B cell (primary cell): ENCODE measurements around the gene RCOR3. TPM values are rescaled to one million over a fixed set of nuclear protein-coding genes. Genes with fewer than 3 reads are reported as not detected.
"Not testable (repeated sequence)": the region's sequence is repeated elsewhere in the genome, so short reads cannot be mapped to it uniquely, and the experiment has no call there.

Experiments
- ATAC-seq: fragments of 200-7000 bp; cut with Tn5 transposase; one replicate; pipeline ENCODE4 v1.10.0; 2021; ENCODE audit warnings: low read depth, mild to moderate bottlenecking, moderate number of reproducible peaks, moderate library complexity
- CTCF ChIA-PET: fragments of 350-600 bp; sonication (Branson Sonifier 250); formaldehyde crosslinking; loops from one replicate; lab custom pipeline; 2021; ENCODE audit warnings: antibody characterized with exemption, inconsistent platforms; lab: Charles Lee
- POLR2A ChIA-PET: fragments of 350-600 bp; sonication (Branson Sonifier 250); formaldehyde crosslinking; loops from one replicate; lab custom pipeline; 2021; ENCODE audit warnings: antibody characterized with exemption; lab: Charles Lee
- DNase-seq: peaks from one replicate; pipeline ENCODE4 v3.0.0; 2013
- H2AFZ ChIP-seq: 2 replicates; pipeline ENCODE4 v1.6.1; 2012; ENCODE audit warnings: mild to moderate bottlenecking, low read depth, low read length; ENCODE audit not compliant: insufficient read depth, poor library complexity, severe bottlenecking
- H3K27ac ChIP-seq, 2 donors: 1 replicate in 1 of 2; 2 replicates in 1 of 2; pipeline ENCODE4 v1.5.1; 2012 to 2013; ENCODE audit warnings: low read length in 2 of 2, mild to moderate bottlenecking in 2 of 2, moderate library complexity in 1 of 2
- H3K27me3 ChIP-seq, 4 experiments: fragments of 200-600 bp in 1 of 4; sonication (generic) in 1 of 4; replicated peaks in 1 of 4; 1 replicate in 2 of 4; 2 replicates in 2 of 4; pipeline versions ENCODE4 v1.6.1 to v1.7.0; 2013 to 2016; ENCODE audit warnings: low read length in 3 of 4, mild to moderate bottlenecking in 2 of 4, mixed read lengths in 1 of 4, moderate library complexity in 1 of 4; ENCODE audit not compliant: insufficient read depth in 4 of 4, control insufficient read depth in 3 of 4; ENCODE audit errors: control extremely low read depth in 1 of 4
- H3K36me3 ChIP-seq, 2 experiments: replicated peaks in 1 of 2; 1 replicate in 1 of 2; 2 replicates in 1 of 2; pipeline versions ENCODE4 v1.6.1 to v1.7.1; 2013; ENCODE audit warnings: low read length in 1 of 2; ENCODE audit not compliant: insufficient read depth in 2 of 2, control insufficient read depth in 1 of 2; ENCODE audit errors: control extremely low read depth in 1 of 2, extremely low read depth in 1 of 2
- H3K4me1 ChIP-seq, 2 donors: fragments of 200-600 bp in 1 of 2; sonication (generic) in 1 of 2; 1 replicate in 1 of 2; 2 replicates in 1 of 2; pipeline versions ENCODE4 v1.5.1 to v1.6.1; 2013 to 2017; ENCODE audit warnings: low read length in 2 of 2; ENCODE audit not compliant: control insufficient read depth in 2 of 2, insufficient read depth in 2 of 2
- H3K4me2 ChIP-seq: replicated peaks from 2 replicates; pipeline ENCODE3; 2012; ENCODE audit warnings: mild to moderate bottlenecking, low read depth, low read length; ENCODE audit not compliant: poor library complexity, severe bottlenecking
- H3K4me3 ChIP-seq, 5 experiments: fragments of 200-600 bp in 1 of 5; sonication (generic) in 1 of 5; 1 replicate in 3 of 5; 2 replicates in 2 of 5; pipeline versions ENCODE4 v1.5.1 to v1.7.0; 2011 to 2016; ENCODE audit warnings: low read length in 4 of 5, mild to moderate bottlenecking in 4 of 5, low read depth in 2 of 5, control low read depth in 1 of 5, moderate library complexity in 1 of 5; ENCODE audit not compliant: insufficient read depth in 1 of 5; ENCODE audit errors: control extremely low read depth in 1 of 5, extremely low read depth in 1 of 5
- H3K79me2 ChIP-seq: fragments of 200-600 bp; sonication (generic); one replicate; pipeline ENCODE4 v1.6.0; 2016; ENCODE audit warnings: low read length; ENCODE audit not compliant: control insufficient read depth, insufficient read depth
- H3K9ac ChIP-seq: fragments of 200-600 bp; sonication (generic); 2 replicates; pipeline ENCODE4 v1.6.1; 2017; ENCODE audit warnings: mild to moderate bottlenecking, low read length, moderate library complexity
- H3K9me3 ChIP-seq, 3 donors: one replicate each; pipeline versions ENCODE4 v1.6.1 to v1.7.1; 2013; ENCODE audit warnings: low read length in 2 of 3; ENCODE audit not compliant: control insufficient read depth in 2 of 3, insufficient read depth in 1 of 3; ENCODE audit errors: control extremely low read depth in 1 of 3
- H4K20me1 ChIP-seq: 2 replicates; pipeline ENCODE4 v1.6.0; 2012; ENCODE audit warnings: mild to moderate bottlenecking, low read length; ENCODE audit not compliant: insufficient read depth, control insufficient read depth, poor library complexity, severe bottlenecking
- H3K27ac Mint-ChIP-seq: one replicate; pipeline ENCODE4 v1.8.0; 2021; ENCODE audit warnings: mixed read lengths
- H3K27me3 Mint-ChIP-seq: one replicate; pipeline ENCODE4 v1.8.0; 2021; ENCODE audit warnings: mixed read lengths
- H3K4me1 Mint-ChIP-seq: one replicate; pipeline ENCODE4 v1.8.0; 2021; ENCODE audit warnings: mixed read lengths
- H3K4me3 Mint-ChIP-seq: one replicate; pipeline ENCODE4 v1.8.0; 2021; ENCODE audit warnings: mixed read lengths
- H3K9me3 Mint-ChIP-seq: one replicate; pipeline ENCODE4 v1.8.0; 2022; ENCODE audit warnings: mixed read lengths; ENCODE audit not compliant: insufficient read depth
- EZH2 ChIP-seq: IDR thresholded peaks from 2 replicates; pipeline ENCODE4 v1.6.1; 2012; ENCODE audit warnings: borderline replicate concordance, low read depth, mild to moderate bottlenecking, moderate library complexity, low read length; ENCODE audit not compliant: insufficient read depth, poor library complexity, severe bottlenecking
- WGBS: methylation state at CpG from one replicate; pipeline ENCODE4 v1.1.5; 2013; ENCODE audit warnings: missing lambda C conversion rate; ENCODE audit not compliant: insufficient coverage; 5-methylcytosine and 5-hydroxymethylcytosine counted together
- intact Hi-C: fragments of 100-400 bp; cut with micrococcal nuclease; formaldehyde crosslinking; loops from one replicate; pipeline ENCODE4 v1.10.0; 2022
- polyA plus RNA-seq: library from polyadenylated mRNA; depleted of rRNA; stranded (reverse); fragments of >200 nt; gene quantifications from 2 replicates; pipeline ENCODE4 v1.2.3, GENCODE V29; 2012
- total RNA-seq, 2 donors: library from RNA; stranded (reverse); fragments of 120-200 nt in 1 of 2; gene quantifications; 1 replicate in 1 of 2; 2 replicates in 1 of 2; pipeline versions ENCODE4 v1.2.3 to v1.2.4, GENCODE V29; 2013 to 2022
- TF ChIP-seq, protein P1 (sequence below): fragments of 200-600 bp; IDR thresholded peaks from one replicate; pipeline ENCODE4 v1.8.0; 2022; ENCODE audit warnings: antibody characterized with exemption, mild to moderate bottlenecking

The RCOR3 gene
- total and polyA plus RNA-seq, 2 donors (not counting 1 experiment from before 2014, with no cell fraction given) = 42.7 to 120 TPM

DNA sequence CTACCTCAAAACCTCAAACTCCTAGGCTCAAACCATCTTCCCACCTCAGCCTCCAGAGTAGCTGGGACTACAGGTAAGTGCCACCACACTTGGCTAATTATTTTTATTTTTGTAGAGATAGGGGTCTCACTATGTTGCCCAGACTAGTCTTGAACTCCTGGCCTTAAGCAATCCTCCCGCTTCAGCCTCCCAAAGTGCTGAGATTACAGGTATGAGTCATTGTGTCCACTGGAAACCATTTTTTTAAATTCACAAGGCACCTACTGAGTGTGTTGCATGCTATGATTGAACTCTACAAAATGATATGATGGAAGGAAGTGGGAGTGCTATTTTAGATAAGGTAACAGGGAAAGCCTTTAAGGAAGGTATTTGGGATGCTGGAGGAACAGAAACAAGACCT is 41.8 kb upstream of the RCOR3 start:
- ATAC-seq = no peak
- H3K4me3 Mint-ChIP-seq = no peak overlapping the region
- Histone ChIP-seq H3K27ac (no peak overlapping the region), H4K20me1 (no peaks in the 10 kb centered on the region), H3K4me2 (no peak overlapping the region), H3K9ac (no peak overlapping the region), H3K9me3 (peaks cover 0 to 3% (median 1%) of the 10 kb centered on the region in 3 donors), H3K36me3 (no peaks in the 10 kb centered on the region), H3K79me2 (no peaks in the 10 kb centered on the region), H3K27me3 (peaks cover 0 to 6% (median 3%) of the 10 kb centered on the region in 4 experiments), H2AFZ (no peak overlapping the region), H3K4me1 (no peaks in the 10 kb centered on the region), H3K4me3 (no peak overlapping the region)
- WGBS = no CpG with 5 or more reads among the region's 1 CpG
- H3K9me3 Mint-ChIP-seq = no peaks in the 10 kb centered on the region
- TF ChIP-seq EZH2 = no peak
- TF ChIP-seq, protein P1, sequence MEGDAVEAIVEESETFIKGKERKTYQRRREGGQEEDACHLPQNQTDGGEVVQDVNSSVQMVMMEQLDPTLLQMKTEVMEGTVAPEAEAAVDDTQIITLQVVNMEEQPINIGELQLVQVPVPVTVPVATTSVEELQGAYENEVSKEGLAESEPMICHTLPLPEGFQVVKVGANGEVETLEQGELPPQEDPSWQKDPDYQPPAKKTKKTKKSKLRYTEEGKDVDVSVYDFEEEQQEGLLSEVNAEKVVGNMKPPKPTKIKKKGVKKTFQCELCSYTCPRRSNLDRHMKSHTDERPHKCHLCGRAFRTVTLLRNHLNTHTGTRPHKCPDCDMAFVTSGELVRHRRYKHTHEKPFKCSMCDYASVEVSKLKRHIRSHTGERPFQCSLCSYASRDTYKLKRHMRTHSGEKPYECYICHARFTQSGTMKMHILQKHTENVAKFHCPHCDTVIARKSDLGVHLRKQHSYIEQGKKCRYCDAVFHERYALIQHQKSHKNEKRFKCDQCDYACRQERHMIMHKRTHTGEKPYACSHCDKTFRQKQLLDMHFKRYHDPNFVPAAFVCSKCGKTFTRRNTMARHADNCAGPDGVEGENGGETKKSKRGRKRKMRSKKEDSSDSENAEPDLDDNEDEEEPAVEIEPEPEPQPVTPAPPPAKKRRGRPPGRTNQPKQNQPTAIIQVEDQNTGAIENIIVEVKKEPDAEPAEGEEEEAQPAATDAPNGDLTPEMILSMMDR = no peak
- H3K27me3 Mint-ChIP-seq = peaks cover 17% of the 10 kb centered on the region
- no peak overlapping the region for H3K27ac Mint-ChIP-seq
- ChIA-PET CTCF (no interaction called here), POLR2A (no interaction called here)
- intact Hi-C loops = no loop called here
- no peak for DNase-seq
- H3K4me1 Mint-ChIP-seq = no peaks in the 10 kb centered on the region

DNA sequence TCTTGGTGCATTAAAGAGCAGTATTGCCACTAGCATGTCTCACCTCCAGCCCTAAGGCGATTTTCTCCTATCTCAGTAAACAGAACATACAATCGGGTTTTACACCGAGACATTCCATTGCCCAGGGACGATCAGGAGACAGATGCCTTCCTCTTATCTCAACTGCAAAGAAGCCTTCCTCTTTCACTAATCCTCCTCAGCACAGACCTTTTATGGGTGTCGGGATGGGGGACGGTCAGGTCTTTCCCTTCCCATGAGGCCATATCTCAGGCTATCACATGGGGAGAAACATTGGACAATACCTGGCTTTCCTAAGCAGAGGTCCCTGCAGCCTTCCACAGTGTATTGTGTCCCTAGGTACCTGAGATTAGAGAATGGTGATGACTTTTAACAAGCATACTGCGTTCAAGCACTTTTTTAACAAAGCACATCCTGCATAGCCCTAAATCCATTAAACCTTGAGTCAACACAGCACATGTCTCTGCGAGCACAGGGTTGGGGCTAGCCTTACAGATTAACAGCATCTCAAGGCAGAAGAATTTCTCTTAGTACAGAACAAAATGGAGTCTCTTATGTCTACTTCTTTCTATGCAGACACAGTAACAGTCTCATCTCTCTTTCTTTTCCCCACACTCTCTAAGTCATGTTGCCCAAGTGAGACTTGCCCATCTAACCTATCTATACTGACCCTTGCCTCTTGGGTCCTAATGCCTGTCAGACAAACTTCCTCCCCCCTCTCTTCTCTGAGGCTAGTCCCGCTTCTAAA is 36.5 kb upstream of the RCOR3 start:
- H3K4me1 ChIP-seq, H3K27ac ChIP-seq, ATAC-seq, DNase-seq, intact Hi-C loops, H3K79me2 ChIP-seq, H3K4me3 ChIP-seq, H2AFZ ChIP-seq, H3K9me3 ChIP-seq, H3K27me3 ChIP-seq, CTCF ChIA-PET, H3K36me3 ChIP-seq, H3K4me3 Mint-ChIP-seq, H4K20me1 ChIP-seq, H3K4me1 Mint-ChIP-seq, H3K4me2 ChIP-seq, H3K27ac Mint-ChIP-seq, POLR2A ChIA-PET, H3K9ac ChIP-seq, H3K9me3 Mint-ChIP-seq: not testable (repeated sequence)
- H3K27me3 Mint-ChIP-seq = peaks cover 24% of the 10 kb centered on the region
- WGBS = 83% methylated on average over 6 of the region's 9 CpGs

- H3K27me3 Mint-ChIP-seq, POLR2A ChIA-PET, ATAC-seq, H3K4me1 ChIP-seq, H3K79me2 ChIP-seq, H3K27ac ChIP-seq, H4K20me1 ChIP-seq, DNase-seq, H3K27me3 ChIP-seq, H3K36me3 ChIP-seq, H3K4me1 Mint-ChIP-seq, intact Hi-C loops, H3K9ac ChIP-seq, H3K27ac Mint-ChIP-seq, H3K4me3 ChIP-seq, H3K4me2 ChIP-seq, CTCF ChIA-PET, H3K9me3 Mint-ChIP-seq, H3K9me3 ChIP-seq: not testable (repeated sequence)
- H2AFZ ChIP-seq = peak overlapping the region; percentile 64
- H3K4me3 Mint-ChIP-seq = peak overlapping the region; percentile 30
- WGBS = 23% methylated on average over 10 of the region's 13 CpGs
These were observed 30.4 kb upstream of the RCOR3 start for GRCh38 chr1:211228573-211229364.
